HCEC 1CT (cell line): ENCODE data around the gene HNF4A.
"Not testable (repeated sequence)": the region's sequence is repeated elsewhere in the genome, so short reads cannot be mapped to it uniquely, and the experiment has no call there.

Source experiments
- DNase-seq: peaks from one replicate; pipeline ENCODE4 v3.0.0-alpha.2; 2017

Gene HNF4A

DNA sequence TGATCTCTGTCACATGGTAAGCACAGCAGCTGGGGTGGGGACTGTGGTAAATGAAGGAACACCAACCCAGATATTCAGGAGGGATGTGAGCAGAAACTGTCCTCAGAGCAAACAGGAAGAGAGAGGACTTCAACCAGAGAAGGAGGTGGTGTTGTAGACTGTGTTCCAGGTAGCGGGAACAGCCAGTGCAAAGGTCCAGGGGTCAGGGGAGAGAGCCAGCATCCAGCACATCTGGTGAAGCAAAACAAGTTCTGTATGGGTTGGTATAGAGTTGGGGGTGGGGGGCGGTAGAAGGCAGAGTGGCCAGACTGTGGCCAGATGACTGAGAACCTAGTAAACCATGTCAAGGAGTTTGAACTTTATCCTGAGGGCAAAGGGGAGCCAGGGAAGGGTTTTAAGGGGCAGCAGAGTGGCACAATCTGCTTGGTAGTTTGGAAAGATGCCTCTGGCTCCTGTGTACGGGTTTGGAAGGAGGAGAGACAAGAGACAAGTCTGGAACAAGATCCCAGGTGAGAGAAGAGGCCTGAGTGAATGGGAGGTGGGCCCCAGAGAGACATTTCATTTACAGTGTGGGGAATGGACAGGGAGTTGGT lies 92.4 kb downstream of the HNF4A start:
- no peak for DNase-seq

DNA sequence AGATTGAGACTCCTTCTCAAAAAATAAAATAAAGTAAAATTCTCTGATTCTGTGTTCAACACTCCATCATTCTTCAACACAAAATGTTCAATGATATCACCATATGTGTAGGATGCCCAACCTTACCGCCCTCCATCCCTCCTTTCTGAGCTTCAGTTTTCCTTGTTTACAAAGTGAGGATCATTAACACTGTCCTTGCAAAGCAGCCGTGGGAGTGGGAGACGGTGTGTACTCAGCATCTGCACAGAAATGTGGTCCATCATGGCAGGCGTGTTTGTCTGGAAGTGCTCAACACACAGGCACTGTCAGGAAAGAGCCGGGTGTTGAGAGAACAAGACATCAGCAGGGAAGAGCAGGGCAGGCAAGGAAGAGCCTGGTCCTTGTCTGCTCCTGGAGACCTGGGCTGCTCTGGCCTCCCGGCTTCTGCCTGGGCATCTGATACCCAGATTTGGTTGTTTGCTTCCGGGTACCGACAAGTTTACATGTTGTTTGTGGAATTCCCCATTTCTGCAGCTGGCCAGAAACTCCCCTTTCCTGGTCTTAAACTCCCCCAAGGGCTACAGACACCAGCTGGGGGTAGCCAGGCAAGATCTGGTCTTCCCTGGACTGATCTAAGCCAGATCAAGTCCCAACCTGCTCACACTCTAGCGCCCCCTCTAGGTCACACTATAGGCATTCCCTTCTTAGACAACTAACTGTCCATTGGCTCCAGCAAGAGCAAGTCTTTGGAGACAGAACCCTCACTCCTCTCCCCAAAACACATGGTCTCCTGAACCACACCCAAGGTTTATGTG lies 93.5 kb downstream of the HNF4A start:
- DNase-seq = peak; percentile 9

DNA sequence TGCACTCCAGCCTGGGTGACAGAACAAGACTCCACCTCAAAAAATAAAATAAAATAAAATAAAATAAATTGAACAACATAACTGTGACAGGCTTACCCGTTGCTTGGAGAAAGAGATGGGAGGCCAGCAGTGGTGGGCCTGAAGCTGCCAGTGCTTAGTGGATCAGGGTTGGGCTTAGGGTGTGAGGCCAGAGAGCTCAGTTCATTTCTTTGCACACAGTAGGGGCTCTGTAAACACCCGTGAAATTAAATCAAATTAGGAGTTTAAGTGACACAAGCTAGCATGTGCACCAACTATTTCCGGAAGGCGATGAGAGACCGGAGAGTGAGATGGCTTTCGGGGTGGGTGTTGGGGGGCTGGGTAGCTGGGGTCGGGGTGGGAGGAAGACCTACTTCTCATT lies 94.4 kb downstream of the HNF4A start:
- DNase-seq = no peak

DNA sequence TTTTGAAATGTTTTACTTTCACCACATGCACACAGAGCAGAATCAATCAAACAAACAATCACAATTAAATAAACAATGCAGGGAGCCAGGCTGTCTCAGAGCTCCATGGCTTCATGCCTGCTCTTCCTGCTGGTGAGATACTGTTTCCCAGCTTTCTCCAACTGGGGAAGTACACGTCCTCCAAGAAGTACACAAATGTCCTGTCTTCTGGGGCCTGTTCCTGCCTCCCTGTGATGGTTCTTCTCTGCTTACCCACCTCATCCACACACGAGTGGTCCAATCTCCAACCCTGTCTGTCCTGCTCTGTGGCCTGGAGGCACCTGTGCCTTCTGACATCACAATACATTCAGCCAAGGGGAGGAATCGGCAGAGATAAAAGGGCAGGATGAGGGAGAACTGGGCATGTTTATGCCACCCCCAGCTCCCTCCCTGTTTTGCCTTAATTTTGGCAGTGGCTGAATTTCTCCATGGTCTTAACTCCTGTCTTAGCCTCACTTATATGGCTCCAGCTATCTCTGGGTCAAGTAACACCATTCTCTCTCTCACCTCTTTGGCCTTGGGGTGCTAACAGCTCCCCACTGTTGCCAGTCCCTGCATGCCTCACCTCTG lies 94.9 kb downstream of the HNF4A start:
- no peak for DNase-seq

DNA sequence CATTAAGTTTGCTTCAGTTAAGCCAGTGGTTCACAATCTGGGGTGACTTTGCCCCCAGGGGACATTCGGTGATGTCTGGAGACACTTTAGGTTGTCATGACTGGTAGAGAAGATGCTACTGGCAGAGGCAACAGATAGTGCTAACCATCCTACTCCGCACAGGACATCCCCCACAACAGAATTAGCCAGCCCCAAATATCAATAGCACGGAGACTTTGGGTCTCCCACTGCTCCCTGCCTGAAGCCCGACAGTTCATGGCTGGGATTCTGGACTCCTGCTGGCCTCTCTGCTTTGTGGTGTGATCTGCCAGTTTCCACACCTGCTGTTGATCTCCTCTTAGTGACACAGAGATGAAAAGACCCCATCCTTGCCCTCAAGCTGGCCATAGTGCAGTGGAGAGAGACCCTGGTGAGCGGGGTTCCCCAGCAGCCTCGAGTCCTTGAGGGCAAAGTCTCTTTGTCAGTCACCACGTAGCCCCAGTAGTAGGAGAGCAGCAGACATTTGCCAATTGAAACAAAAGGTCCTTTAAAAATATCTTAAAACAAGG lies 95.5 kb downstream of the HNF4A start:
- DNase-seq = no peak

DNA sequence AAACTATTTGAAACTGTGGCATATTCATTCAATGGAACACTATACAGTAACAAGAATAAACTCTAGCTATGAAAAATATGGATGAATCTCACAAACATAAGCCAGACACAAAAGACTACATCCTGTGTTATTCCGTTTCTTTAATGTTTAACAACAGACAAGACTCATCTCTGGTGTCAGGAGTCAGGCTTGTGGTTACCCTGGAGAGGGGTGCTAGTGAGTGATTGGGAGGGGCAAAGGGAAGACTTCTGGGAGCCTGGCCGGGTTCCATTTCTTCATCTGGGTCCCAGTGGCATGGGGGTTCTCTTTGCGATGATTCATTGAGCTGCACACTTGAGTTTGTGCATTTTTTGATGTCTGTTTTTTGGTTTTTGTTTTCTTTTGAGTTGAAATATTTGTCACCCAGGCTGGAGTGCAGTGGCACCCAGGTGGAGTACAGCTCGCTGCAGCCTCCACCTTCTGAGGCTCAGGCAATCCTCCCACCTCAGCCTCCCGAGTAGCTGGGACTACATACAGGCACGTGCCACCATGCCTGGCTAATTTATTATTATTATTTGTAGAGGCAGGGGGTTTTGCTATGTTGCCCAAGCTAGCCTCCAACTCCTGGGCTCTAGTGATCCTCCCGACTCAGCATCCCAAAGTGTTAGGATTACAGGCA lies 98.9 kb downstream of the HNF4A start:
- peak; percentile 21 for DNase-seq

DNA sequence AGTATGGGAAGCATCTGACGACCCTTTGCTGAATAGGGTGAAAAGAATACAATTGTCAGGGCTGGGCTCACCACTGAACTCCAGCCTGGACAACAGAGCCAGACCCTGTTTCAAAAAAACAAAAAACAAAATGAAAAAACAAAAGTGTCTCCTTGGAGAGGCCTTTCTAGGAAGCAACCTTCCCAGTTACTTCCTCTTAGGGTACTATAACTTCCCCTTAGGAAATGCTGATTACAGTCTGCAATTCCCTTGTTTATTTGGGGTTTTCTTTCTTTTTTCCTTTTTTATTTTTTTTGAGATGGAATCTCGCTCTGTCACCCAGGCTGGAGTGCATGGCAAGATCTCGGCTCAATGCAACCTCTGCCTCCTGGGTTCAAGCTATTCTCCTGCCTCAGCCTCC lies 99.6 kb downstream of the HNF4A start:
- DNase-seq = no peak

DNA sequence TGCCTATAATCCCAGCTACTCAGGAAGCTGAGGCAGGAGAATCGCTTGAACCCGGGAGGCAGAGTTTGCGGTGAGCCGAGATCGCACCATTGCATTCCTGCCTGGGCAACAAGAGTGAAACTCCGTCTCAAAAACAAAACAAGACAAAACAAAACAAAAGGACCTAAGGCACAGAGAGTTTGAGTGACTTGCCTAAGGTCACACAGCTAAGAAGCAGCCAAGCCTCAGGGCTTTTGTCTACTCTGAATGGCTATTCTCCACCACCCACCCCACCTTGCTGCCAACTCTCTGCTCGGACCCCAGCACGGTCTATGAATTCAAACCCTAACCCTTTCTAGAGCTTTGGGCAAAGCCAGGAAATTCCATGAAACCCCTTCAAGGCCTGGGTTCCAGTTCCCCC lies 101.1 kb downstream of the HNF4A start:
- no peak for DNase-seq

DNA sequence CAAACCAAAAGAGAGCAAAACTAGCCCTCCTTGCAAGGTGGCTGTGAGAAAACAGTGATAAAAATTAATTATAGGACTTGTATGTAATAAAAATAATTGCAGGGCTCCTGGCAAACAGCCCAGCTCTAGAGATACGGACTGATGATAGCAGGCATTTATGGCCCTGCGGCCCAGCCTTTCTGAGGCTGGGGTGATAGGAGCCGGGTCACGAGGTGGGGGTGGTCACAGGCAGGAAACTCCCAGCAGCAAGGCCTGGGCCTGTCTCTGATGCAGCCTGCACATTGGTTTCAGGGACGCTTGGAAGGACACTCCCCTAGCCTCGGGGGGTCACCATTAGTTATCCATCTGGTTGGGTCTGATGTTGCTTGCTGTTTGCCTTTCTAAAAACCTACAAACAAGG lies 101.5 kb downstream of the HNF4A start:
- no peak for DNase-seq

DNA sequence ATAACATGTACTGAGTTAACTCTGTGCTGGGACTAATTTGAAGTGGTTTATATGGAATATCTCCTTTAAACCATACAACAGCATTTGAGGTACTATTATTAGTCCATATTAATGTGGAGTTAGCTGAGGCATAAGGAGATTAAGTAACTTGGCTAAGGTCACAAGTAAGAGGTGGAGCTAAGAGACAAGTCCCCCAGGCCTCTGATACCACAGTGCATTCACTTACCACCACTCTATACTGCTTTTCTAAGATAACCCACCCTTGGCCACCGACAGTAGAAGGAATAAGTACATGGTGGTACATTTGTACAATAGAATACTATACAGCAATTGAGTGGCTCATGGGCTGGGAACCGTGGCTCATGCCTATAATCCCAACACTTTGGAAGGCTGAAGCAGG lies 103.8 kb downstream of the HNF4A start:
- no peak for DNase-seq

DNA sequence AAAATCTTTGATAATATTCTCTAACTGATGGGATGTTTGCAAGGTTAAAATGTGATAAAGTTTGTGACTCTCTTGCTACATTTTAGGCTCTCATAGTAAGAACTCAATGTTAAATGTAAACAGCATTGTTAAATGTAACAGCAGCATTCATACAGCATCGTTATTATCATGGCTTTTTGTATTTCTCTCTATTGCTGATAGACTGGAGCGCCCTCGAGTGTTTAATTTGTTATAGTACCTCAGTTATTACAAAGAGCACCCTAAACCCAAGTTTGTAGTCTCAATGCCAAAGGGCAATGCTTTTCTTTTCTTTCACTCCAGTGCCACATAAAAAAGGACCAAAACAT lies 105.3 kb downstream of the HNF4A start:
- peak; percentile 52 for DNase-seq

DNA sequence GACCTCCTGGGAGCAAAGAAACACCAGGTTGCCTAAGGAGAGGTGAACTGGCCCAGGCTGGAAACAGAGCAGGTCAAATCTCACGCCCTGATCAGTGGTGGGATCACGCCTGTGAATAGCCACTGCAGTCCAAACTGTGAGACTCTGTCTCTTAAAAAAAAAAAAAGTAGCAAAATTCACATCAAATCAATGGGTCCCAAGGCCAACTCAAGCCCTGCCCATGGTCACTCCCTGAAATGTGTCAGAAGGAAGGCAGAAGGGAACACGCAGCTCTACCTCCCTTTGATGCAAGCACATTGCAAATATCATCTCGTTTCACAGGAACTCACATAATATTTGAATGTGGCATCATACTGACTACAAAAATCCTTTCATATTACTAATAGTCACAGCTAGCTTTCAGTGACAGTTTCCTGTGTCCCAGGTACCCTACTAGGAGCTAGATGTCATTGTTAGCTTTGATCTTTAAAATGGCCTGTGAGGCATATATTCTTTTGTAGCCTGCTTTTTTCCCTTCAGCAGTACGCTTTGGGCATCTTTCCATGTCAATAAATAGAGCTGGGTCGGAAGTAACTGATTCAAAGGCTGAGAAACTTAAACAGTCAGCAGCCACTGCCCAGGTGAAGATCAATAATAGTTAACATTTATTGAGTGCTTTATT lies 105.8 kb downstream of the HNF4A start:
- DNase-seq = no peak

DNA sequence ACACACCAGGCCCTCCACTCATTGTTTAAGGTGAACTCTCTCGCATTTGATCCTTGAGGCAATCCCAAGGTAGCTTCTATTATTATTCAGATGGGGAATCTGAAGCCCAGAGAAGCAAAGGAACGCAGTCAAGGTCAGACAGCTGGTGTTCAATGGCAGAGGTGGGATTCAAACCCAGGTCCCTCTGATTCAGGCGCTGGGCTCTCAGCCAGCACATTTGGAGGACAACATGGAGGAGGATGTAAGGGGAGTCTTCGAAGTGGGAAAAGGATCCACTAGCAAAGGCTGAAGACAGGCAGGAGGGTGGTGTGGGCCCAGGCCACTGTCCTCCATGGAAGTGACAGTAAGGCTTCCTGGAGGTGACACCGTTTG lies 106.3 kb downstream of the HNF4A start:
- no peak for DNase-seq

DNA sequence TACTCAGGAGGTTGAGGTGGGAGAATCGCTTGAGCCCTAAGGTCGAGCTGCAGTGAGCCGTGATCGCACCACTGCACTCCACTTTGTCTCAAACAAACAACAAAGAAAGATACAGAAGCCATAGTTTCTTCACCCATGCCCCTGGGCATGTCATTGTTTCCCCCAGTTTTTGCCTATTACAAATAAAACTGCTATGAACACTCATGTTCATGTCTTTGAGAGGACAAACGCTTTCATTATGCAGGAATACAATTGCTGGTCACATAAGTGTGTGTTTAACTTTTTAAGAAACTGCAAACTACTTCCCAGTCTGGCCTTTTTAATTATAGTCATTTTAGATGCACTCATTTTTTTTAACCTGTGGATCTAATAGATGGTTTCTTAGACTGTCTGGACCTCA lies 108.0 kb downstream of the HNF4A start:
- no peak for DNase-seq

DNA sequence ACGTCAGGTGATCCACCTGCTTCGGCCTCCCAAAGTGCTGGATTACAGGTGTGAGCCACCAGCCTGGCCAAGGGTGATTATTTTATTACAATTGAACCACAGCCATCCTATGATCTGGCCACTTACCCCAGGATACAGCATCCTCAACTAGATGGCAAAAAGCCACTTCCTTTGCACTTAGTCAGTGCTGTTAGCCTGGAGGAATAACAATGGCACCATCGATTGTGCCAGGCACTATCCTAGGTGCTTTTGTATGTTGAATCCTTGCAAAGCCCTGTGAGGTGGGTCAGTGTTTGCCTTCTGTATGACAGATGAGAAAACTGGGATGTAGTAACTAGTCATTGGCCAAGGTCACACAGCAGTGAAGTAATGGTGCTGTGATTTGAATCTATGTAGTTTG lies 109.0 kb downstream of the HNF4A start:
- DNase-seq = no peak

DNA sequence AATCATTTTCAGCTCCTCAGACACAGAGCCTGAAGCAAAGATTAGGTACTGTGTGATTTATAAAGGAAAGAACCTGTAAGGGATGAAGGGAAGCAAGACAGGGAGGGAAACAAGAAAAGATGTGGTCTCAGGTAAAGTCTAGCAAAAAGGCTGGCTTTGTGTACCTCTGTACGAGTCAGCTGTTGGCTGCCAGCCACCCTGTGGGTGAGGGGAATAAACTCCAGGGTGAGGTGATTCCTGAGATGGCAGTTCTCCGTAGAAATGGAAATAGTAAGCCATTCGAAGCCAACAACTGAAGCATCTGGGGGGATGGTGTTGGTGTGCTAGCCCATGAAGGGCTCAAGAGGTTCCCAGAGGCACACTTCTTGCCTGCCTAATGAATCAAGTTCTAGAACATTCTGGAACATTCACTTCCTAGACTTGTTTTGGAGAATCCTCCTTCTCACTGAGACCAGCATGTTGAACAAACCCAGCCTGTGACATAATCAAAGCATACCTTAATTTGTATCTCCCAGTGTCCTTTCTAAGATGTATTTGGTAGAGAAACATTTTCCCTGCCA lies 109.6 kb downstream of the HNF4A start:
- DNase-seq = no peak

DNA sequence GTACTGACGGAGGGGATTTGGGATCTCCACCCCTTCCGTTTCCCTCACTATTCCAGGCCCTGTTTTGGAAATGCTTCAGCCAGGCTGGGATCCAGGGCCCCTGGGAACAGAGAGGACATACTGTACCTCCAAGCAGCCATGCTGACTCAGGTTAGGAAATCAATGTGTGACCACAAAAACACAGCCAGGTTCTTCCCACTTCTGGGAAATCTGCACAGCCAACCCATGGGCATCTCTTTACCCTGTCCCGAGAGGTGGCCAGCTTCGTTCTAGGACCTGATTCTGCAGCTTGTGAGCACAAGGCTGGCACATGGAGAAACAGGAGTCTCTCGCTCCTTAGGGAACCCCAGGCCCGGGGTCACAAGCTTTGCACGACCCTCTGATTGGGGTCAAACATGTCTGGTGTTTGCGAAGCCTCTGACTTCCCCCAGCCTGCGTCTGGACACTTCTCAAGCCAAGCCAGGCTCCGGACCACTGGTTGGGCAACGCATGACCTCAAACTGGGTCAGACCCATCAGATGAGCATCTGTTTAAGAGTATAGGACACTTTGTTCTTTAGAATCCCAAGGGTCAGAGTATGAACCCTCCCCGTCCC lies 111.9 kb downstream of the HNF4A start:
- peak; percentile 65 for DNase-seq

DNA sequence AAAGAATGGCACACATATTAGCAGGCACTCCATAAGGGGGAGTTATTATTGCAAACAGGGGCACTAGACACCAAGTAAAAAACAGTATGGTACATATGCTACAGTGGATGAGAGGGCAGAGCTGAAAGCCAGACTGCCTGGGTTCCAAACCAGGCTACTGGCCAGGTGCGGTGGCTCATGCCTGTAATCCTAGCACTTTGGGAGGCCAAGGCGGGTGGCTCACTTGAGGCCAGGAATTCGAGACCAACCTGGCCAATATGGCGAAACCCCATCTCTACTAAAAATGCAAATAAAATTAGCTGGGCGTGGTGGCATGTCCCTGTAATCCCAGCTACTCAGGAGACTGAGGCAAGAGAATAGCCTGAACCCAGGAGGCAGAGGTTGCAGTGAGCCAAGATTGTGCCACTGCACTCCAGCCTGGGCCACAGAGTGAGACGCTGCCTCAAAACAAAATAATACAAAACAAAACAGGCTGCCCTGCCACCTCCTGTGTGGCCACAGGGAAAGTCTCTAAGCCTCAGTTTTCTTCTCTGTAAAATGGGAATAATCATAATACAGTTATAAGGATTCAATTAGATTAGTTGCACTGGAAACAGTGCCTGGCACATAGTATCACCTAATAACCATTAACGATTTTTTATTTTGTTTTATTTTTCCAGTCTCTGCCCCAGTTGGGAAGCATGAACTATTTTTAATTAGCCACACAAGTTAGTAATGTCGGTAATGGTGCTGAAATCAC lies 112.7 kb downstream of the HNF4A start:
- no peak for DNase-seq

DNA sequence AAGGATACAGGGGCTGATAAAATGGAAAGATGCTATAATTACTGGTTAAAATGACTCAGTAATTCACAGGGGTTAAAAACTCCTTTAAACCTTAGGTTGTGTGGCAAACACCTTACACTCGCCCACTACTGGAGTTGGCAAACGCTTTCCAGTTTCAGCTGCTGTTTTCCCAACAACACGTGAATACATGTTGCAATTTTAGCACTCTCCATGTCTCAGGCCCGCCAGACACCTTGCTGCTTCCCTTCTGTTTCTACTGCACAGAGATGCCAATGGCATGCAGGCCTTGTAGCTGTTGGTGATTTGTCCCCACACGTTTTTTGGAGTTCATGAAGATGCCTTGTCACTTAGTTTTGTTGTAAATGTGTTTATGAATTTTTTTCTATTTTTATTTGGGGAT lies 114.8 kb downstream of the HNF4A start:
- DNase-seq = no peak

DNA sequence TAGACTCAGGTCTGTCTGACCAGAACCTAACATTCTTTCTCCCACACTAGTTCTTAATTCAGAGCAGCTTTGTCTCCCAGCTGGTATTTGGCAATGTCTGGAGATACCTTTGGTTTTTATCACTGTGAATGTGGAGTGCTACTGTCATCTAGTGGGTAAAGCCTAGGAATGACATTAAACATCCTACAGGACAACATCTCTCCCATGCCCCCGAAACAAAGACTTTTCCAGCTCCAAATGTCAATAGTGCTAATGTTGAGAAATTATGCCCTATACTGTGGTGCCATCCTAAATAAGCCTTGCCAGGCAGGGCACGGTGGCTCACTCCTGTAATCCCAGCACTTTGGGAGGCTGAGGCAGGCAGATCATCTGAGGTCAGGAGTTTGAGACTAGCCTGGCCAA lies 116.0 kb downstream of the HNF4A start:
- peak; percentile 71 for DNase-seq

DNA sequence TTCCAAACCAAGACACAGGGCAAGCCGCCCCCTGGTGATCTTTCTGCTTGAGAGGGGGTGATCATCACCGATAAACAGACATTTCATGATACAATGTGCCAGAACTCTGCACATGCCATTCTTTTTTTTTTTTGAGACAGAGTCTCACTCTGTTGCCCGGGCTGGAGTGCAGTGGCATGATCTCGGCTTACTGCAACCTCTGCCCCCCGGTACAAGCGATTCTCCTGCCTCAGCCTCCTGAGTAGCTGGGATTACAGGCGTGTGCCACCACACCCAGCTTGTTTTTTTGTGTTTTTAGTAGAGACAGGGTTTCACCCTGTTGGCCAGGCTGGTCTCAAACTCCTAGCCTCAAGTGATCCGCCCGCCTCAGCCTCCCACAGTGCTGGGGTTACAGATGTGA lies 116.8 kb downstream of the HNF4A start:
- not testable (repeated sequence) for DNase-seq

DNA sequence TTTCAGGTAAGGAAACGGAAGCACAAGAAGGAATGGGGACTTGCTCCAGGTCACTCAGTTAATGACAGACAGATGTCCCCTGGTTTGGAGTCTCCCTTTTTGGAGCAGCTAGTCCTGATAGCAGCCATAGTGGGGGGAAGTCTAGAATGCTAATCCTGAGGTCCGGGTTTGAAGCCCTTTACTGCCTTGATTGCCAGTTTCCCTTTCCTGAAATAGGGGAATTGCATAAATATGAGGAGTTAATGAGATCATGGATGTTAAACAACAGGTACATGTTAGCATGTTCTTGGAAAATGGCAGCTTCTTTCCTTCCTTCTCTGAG lies 119.8 kb downstream of the HNF4A start:
- DNase-seq = no peak
